Measurements from ENCODE around the gene JAKMIP2.

DNA sequence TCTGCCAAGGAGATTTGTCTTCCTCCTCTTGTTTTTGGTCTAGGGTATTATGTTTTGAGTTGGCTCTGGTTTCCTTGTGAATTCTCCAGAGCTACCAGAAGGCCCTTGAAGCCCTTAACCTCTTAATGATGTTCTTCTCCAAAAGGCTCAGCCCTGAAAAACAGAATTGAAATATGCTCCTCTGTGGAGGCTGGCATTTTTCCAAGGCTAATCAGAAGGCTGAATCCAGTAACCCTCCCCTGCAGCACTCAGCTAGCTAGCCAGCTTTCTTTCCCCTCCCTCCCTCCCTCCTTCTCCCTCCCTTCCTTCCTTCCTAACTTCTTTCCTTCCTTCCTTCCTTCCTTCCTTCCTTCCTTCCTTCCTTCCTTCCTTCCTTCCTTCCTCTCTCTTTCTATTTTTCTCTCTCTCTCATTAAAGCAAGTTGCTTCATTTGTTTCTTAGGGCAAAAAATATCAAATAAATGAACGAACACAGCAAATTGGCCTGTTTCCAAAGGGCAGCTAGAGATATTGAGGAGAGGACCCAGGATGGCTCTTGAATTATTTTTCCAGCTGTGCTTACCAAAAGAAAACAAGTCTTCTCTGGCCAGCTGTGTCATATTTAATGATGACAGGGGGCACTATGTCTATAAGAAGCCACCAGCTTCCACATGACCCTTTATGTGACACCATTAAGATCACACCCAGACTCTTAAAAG, 38.7 kb downstream of the JAKMIP2 start:
- TF ChIP-seq CTCF (IDR thresholded peaks at IDR 0.05; ENCODE audit: insufficient read depth, low read length, poor library complexity, severe bottlenecking) = no peak
- no peak for TF ChIP-seq EZH2phosphoT487 (conservative IDR thresholded peaks at IDR 0.05; ENCODE audit: low read length)

All from SU-DHL-6 (cell line).